K562 (cell line): ENCODE data around the gene DIPK1A. TPM values are rescaled to one million over a fixed set of nuclear protein-coding genes. Genes with fewer than 3 reads are reported as not detected.

Experiments used
- ATAC-seq: fragments of 200-7000 bp; cut with Tn5 transposase; 3 replicates; pipeline ENCODE4 v1.9.1; 2020; ENCODE audit warnings: moderate library complexity
- BruUV-seq: library from RNA; stranded (reverse); fragments of 400-500 nt; replicated peaks from 2 replicates; lab custom pipeline; 2021; lab: Mats Ljungman, UMichigan
- CTCF ChIA-PET: fragments of 300-600 bp; formaldehyde crosslinking; extraction: SDS; loops from one replicate; lab custom pipeline; 2021; ENCODE audit warnings: low intra/inter-chr PET ratio; lab: Yijun Ruan, JAX
- POLR2A ChIA-PET: fragments of 300-600, 350-650 bp; sonication (Branson Sonifier 250); formaldehyde crosslinking; extraction: SDS; loops from one replicate; lab custom pipeline; 2021; ENCODE audit warnings: antibody characterized with exemption, inconsistent platforms; lab: Yijun Ruan, JAX
- DNase-seq, 4 experiments: peaks; one replicate each; pipeline versions ENCODE4 v3.0.0 to v3.0.0-alpha.2; 2011 to 2018; ENCODE audit warnings: low spot score in 3 of 4, mixed read lengths in 3 of 4; ENCODE audit errors: extremely low read depth in 1 of 4
- FAIRE-seq: peaks from 2 replicates; lab custom pipeline; 2011; peaks lifted over from hg19 to GRCh38; lab: Jason Lieb, UNC
- H2AFZ ChIP-seq: 2 replicates; pipeline ENCODE4 v1.6.0; 2011; ENCODE audit warnings: low read depth, low read length, control low read depth, inconsistent platforms
- H3K27ac ChIP-seq: fragments of 200-600 bp; 3 replicates; pipeline ENCODE4 v1.8.0; 2011; ENCODE audit warnings: low read depth, mild to moderate bottlenecking, control low read depth, inconsistent platforms, low read length, moderate library complexity, mixed read lengths; ENCODE audit errors: extremely low read depth
- H3K27me3 ChIP-seq, 2 experiments: fragments of 300-600 bp in 1 of 2; 2 replicates in 1 of 2; 3 replicates in 1 of 2; pipeline versions ENCODE4 v1.6.0 to v1.8.0; 2011; ENCODE audit warnings: inconsistent platforms in 2 of 2, low read length in 2 of 2, mild to moderate bottlenecking in 1 of 2, mixed read lengths in 1 of 2, moderate library complexity in 1 of 2; ENCODE audit not compliant: control insufficient read depth in 2 of 2, insufficient read depth in 2 of 2
- H3K36me3 ChIP-seq: fragments of 300-600 bp; 3 replicates; pipeline ENCODE4 v1.8.0; 2011; ENCODE audit warnings: mild to moderate bottlenecking, low read length, inconsistent platforms; ENCODE audit not compliant: control insufficient read depth, insufficient read depth
- H3K4me1 ChIP-seq, 2 experiments: fragments of 200-600 bp in 1 of 2; replicated peaks in 1 of 2; 2 replicates in 1 of 2; 3 replicates in 1 of 2; pipeline versions ENCODE4 v1.5.1 to v1.8.0; 2011; ENCODE audit warnings: inconsistent platforms in 2 of 2, low read length in 2 of 2, mild to moderate bottlenecking in 1 of 2, mixed read lengths in 1 of 2, moderate library complexity in 1 of 2; ENCODE audit not compliant: control insufficient read depth in 2 of 2, insufficient read depth in 2 of 2
- H3K4me2 ChIP-seq: 2 replicates; pipeline ENCODE4 v1.6.1; 2011; ENCODE audit warnings: low read length, control low read depth, inconsistent platforms, mixed read lengths; ENCODE audit not compliant: insufficient read depth
- H3K4me3 ChIP-seq: fragments of 200-600 bp; sonication (generic), shearing (Covaris generic); 2 replicates; pipeline ENCODE4 v1.5.1; 2016; ENCODE audit warnings: control low read depth, inconsistent platforms
- H3K79me2 ChIP-seq: fragments of 200-600 bp; 3 replicates; pipeline ENCODE4 v1.8.0; 2011; ENCODE audit warnings: low read length, inconsistent platforms; ENCODE audit not compliant: control insufficient read depth, insufficient read depth
- H3K9ac ChIP-seq, 2 experiments: 2 replicates each; pipeline versions ENCODE4 v1.6.0 to v1.6.1; 2011; ENCODE audit warnings: low read depth in 2 of 2, low read length in 2 of 2, control low read depth in 1 of 2, inconsistent platforms in 1 of 2, mild to moderate bottlenecking in 1 of 2, mixed read lengths in 1 of 2; ENCODE audit not compliant: insufficient read depth in 1 of 2
- H3K9me1 ChIP-seq: one replicate; pipeline ENCODE4 v1.6.0; 2011; ENCODE audit warnings: inconsistent platforms, mild to moderate bottlenecking, low read length, moderate library complexity; ENCODE audit not compliant: control insufficient read depth, insufficient read depth
- H3K9me3 ChIP-seq: replicated peaks from 2 replicates; pipeline ENCODE4 v1.5.1; 2011; ENCODE audit warnings: low read depth, low read length, inconsistent platforms; ENCODE audit not compliant: control insufficient read depth, insufficient read depth
- H4K20me1 ChIP-seq: replicated peaks from 2 replicates; pipeline ENCODE4 v1.6.1; 2011; ENCODE audit warnings: low read length, inconsistent platforms, mixed read lengths; ENCODE audit not compliant: control insufficient read depth, insufficient read depth
- E2F8 ChIP-seq: fragments of 450-650 bp; IDR thresholded peaks from 2 replicates; pipeline ENCODE4 v1.7.1; 2018; ENCODE audit warnings: mild to moderate bottlenecking, low read depth; ENCODE audit not compliant: partially characterized antibody
- GATAD2A ChIP-seq: fragments of 450-650 bp; IDR thresholded peaks from 2 replicates; pipeline ENCODE4 v1.6.1; 2017
- POLR2A ChIP-seq: fragments of 450-650 bp; conservative IDR thresholded peaks from 2 replicates; pipeline ENCODE4 v1.6.1; 2016
- POLR2AphosphoS2 ChIP-seq: IDR thresholded peaks from 2 replicates; pipeline ENCODE4 v1.6.1; 2012; ENCODE audit warnings: low read length, improper control_type of control experiment
- POLR2G ChIP-seq: fragments of 200-400 bp; formaldehyde crosslinking; IDR thresholded peaks from 2 replicates; pipeline ENCODE4 v1.6.1; 2017; ENCODE audit warnings: low read depth, mild to moderate bottlenecking, antibody characterized with exemption, low read length, moderate library complexity
- POLR3G ChIP-seq: IDR thresholded peaks from 2 replicates; pipeline ENCODE4 v1.6.1; 2011; ENCODE audit not compliant: insufficient read length, insufficient replicate concordance; ENCODE audit errors: extremely low read depth
- RBFOX2 ChIP-seq: fragments of 200-400 bp; formaldehyde crosslinking; IDR thresholded peaks from 2 replicates; pipeline ENCODE4 v1.6.1; 2017; ENCODE audit warnings: low read depth, mild to moderate bottlenecking, low read length, moderate library complexity
- SUPT5H ChIP-seq: fragments of 450-650 bp; IDR thresholded peaks from 2 replicates; pipeline ENCODE4 v1.6.1; 2016
- ZNF184 ChIP-seq: sonication (generic); formaldehyde crosslinking; IDR thresholded peaks from 2 replicates; pipeline ENCODE4 v1.5.0; 2020; ENCODE audit warnings: missing genetic modification reagents
- ZNF511 ChIP-seq: sonication (generic); formaldehyde crosslinking; IDR thresholded peaks from 2 replicates; pipeline ENCODE4 v1.8.0; 2022; ENCODE audit warnings: mild to moderate bottlenecking, missing genetic modification reagents
- WGBS: fragments of 100-300 bp; shearing (Covaris generic); methylation state at CpG from one replicate; pipeline ENCODE4 v1.1.6; 2016; ENCODE audit warnings: low coverage, mixed read lengths; ENCODE audit not compliant: insufficient coverage; ENCODE audit errors: missing lambda C conversion rate; 5-methylcytosine and 5-hydroxymethylcytosine counted together
- in situ Hi-C: fragments of 300-500 bp; cut with MboI; formaldehyde crosslinking; loops from 4 replicates; pipeline ENCODE4 v1.15.0; 2018; ENCODE audit warnings: inconsistent platforms, mixed read lengths
- intact Hi-C: fragments of 100-400 bp; cut with micrococcal nuclease; formaldehyde crosslinking; loops from 2 replicates; pipeline ENCODE4 v1.14.2; 2022
- polyA plus RNA-seq, 8 experiments: library from polyadenylated mRNA; depleted of rRNA in 4 of 8; stranded (reverse) in 5 of 8; unstranded in 3 of 8; fragments of >200 nt; fragmentation: Nextera tagmentation in 2 of 8; fragmentation: Illumina TruSeq in 1 of 8; extraction: Ambion mirVana in 2 of 8; extraction: Trizol in 1 of 8; gene quantifications; 2 replicates each; pipeline versions ENCODE4 v1.2.1 to v1.2.3, GENCODE V29; 2011 to 2014; ENCODE audit warnings: inconsistent platforms in 1 of 8, missing spikeins in 1 of 8
- total RNA-seq, 7 experiments: library from RNA; depleted of rRNA in 6 of 7; stranded (reverse); fragments of >200 nt in 6 of 7; fragmentation: Illumina TruSeq in 2 of 7; extraction: Trizol in 2 of 7; gene quantifications; 2 replicates each; pipeline versions ENCODE4 v1.2.1 to v1.2.3, GENCODE V29; 2011 to 2021; ENCODE audit warnings: low replicate concordance in 1 of 7

Gene DIPK1A
- total and polyA plus RNA-seq, 9 of the 15 experiments (the other 6 are each of a cell fraction or from before 2014, with no cell fraction given) = 0.54 to 2.5 (median 1.3) TPM

- peaks cover 62% of the 10 kb centered on the region for H3K36me3 ChIP-seq
- peak; percentile 53 for ATAC-seq
- H2AFZ ChIP-seq = no peak overlapping the region
- no peak for FAIRE-seq
- 40% methylated on average over 2 of the region's 2 CpGs for WGBS
- peaks cover 20% of the 10 kb centered on the region for H4K20me1 ChIP-seq
- TF ChIP-seq POLR3G = no peak
- TF ChIP-seq RBFOX2 = peak; percentile 10; the same call in 1 of the 2 replicates
- TF ChIP-seq E2F8 = peak; percentile 47
- no peak for TF ChIP-seq ZNF184 (CRISPR knock-in tag)
- TF ChIP-seq POLR2A = peak; percentile 28; the same call in 1 of the 2 replicates
- 0 out of 2 replicates have a peak, but pooled peaks have one; percentile 26 for TF ChIP-seq SUPT5H
- TF ChIP-seq POLR2AphosphoS2 = 0 out of 2 replicates have a peak, but pooled peaks have one; percentile 13
- TF ChIP-seq ZNF511 (CRISPR knock-in tag) = no peak
- peak; percentile 28; the same call in 1 of the 2 replicates for TF ChIP-seq POLR2G
- no peak for TF ChIP-seq GATAD2A
- no peak overlapping the region for H3K4me2 ChIP-seq
- in situ Hi-C loops = no loop called here
- no peak overlapping the region; the same call in 2 of the 3 replicates for H3K27ac ChIP-seq
- CTCF ChIA-PET = no interaction called here
- POLR2A ChIA-PET = interaction anchor here (0.7 to 3.3 kb wide), 7 partner anchors 9 to 127 kb away, joined by 3 to 26 read pairs (median 6); partner anchors contain the start of gene RPL5
- intact Hi-C loops = no loop called here
- H3K9me1 ChIP-seq = no peaks in the 10 kb centered on the region
- H3K9ac ChIP-seq = no peak overlapping the region
- H3K4me1 ChIP-seq = no peaks in the 10 kb centered on the region
- no peak for DNase-seq
- BruUV-seq = no TSS peak
- no peaks in the 10 kb centered on the region for H3K27me3 ChIP-seq
- peaks cover 27% of the 10 kb centered on the region for H3K79me2 ChIP-seq
- H3K4me3 ChIP-seq = no peak overlapping the region
- no peaks in the 10 kb centered on the region for H3K9me3 ChIP-seq
Measured at GRCh38 chr1:92843046-92843423, 118.2 kb downstream of the DIPK1A start.
